ES-I3 (cell line): ENCODE results near the gene ARSK.
"Not testable (repeated sequence)": the region's sequence is repeated elsewhere in the genome, so short reads cannot be mapped to it uniquely, and the experiment has no call there.

Experiments
- H3K36me3 ChIP-seq: 2 replicates; pipeline ENCODE4 v1.6.1; 2013; ENCODE audit warnings: mild to moderate bottlenecking, low read length, control low read depth, moderate library complexity; ENCODE audit not compliant: insufficient read depth
- H3K4me1 ChIP-seq: 2 replicates; pipeline ENCODE4 v1.6.1; 2013; ENCODE audit warnings: mild to moderate bottlenecking, control low read depth, low read length; ENCODE audit not compliant: insufficient read depth
- H3K9ac ChIP-seq: 2 replicates; pipeline ENCODE4 v1.6.1; 2013; ENCODE audit warnings: low read depth, mild to moderate bottlenecking, low read length, moderate library complexity
- H3K9me3 ChIP-seq: 2 replicates; pipeline ENCODE4 v1.6.1; 2013; ENCODE audit warnings: mild to moderate bottlenecking, low read length, moderate library complexity; ENCODE audit not compliant: control insufficient read depth, insufficient read depth

ARSK gene

GRCh38 chr5:95638632-95639031, 83.7 kb downstream of the ARSK start:
- Histone ChIP-seq H3K9ac (no peak overlapping the region), H3K4me1 (no peaks in the 10 kb centered on the region), H3K36me3 (no peaks in the 10 kb centered on the region), H3K9me3 (no peaks in the 10 kb centered on the region)

- H3K9ac ChIP-seq: no peak overlapping the region
- H3K9me3 ChIP-seq: no peaks in the 10 kb centered on the region
- no peaks in the 10 kb centered on the region for H3K4me1 ChIP-seq
- no peaks in the 10 kb centered on the region for H3K36me3 ChIP-seq
Measured at GRCh38 chr5:95641741-95642220, 86.9 kb downstream of the ARSK start.

GRCh38 chr5:95643152-95643551, 88.3 kb downstream of the ARSK start:
- Histone ChIP-seq H3K9ac (no peak overlapping the region), H3K9me3 (no peaks in the 10 kb centered on the region), H3K4me1 (peaks cover 7% of the 10 kb centered on the region; the same call in 1 of the 2 replicates)

GRCh38 chr5:95644351-95645042, 89.6 kb downstream of the ARSK start:
- Histone ChIP-seq H3K9ac (no peak overlapping the region), H3K9me3 (no peaks in the 10 kb centered on the region), H3K36me3 (no peaks in the 10 kb centered on the region), H3K4me1 (peaks cover 7% of the 10 kb centered on the region; the same call in 1 of the 2 replicates)

More at GRCh38 chr5:95643152-95643551, 88.3 kb downstream of the ARSK start:
- H3K36me3 ChIP-seq: no peaks in the 10 kb centered on the region

GRCh38 chr5:95646226-95646568, 91.3 kb downstream of the ARSK start:
- not testable (repeated sequence) for H3K9me3 ChIP-seq, H3K4me1 ChIP-seq, H3K36me3 ChIP-seq
- H3K9ac ChIP-seq: peak overlapping the region; percentile 77; the same call in 1 of the 2 replicates

GRCh38 chr5:95646569-95647431, 91.9 kb downstream of the ARSK start, which contains the start of gene RFESD:
TSS of gene RFESD (plus strand) at chr5:95646777. CDS start at chr5:95652272, 5,495 bp downstream.
- no peaks in the 10 kb centered on the region for H3K9me3 ChIP-seq
- H3K4me1 ChIP-seq: peaks cover 7% of the 10 kb centered on the region; the same call in 1 of the 2 replicates
- H3K9ac ChIP-seq: peak within 1 kb of the TSS; percentile 77
- no peaks in the 10 kb centered on the region for H3K36me3 ChIP-seq

- H3K4me1 ChIP-seq: peaks cover 7% of the 10 kb centered on the region; the same call in 1 of the 2 replicates
- H3K9me3 ChIP-seq: no peaks in the 10 kb centered on the region
- H3K36me3 ChIP-seq: no peaks in the 10 kb centered on the region
- no peak overlapping the region for H3K9ac ChIP-seq
Measured at GRCh38 chr5:95647886-95648860, 93.3 kb downstream of the ARSK start.

- no peak overlapping the region for H3K9ac ChIP-seq
- H3K36me3 ChIP-seq: no peaks in the 10 kb centered on the region
- H3K9me3 ChIP-seq: no peaks in the 10 kb centered on the region
- H3K4me1 ChIP-seq: peaks cover 7% of the 10 kb centered on the region; the same call in 1 of the 2 replicates
Measured at GRCh38 chr5:95649274-95649673, 94.4 kb downstream of the ARSK start.

- Histone ChIP-seq H3K9ac (no peak overlapping the region), H3K4me1 (peaks cover 7% of the 10 kb centered on the region; the same call in 1 of the 2 replicates), H3K9me3 (no peaks in the 10 kb centered on the region), H3K36me3 (no peaks in the 10 kb centered on the region)
Measured at GRCh38 chr5:95649842-95650620, 95.1 kb downstream of the ARSK start.

- Histone ChIP-seq H3K9ac (no peak overlapping the region), H3K36me3 (no peaks in the 10 kb centered on the region), H3K4me1 (0 out of 2 replicates have a peak, but pooled peaks cover under 1% of the 10 kb centered on the region), H3K9me3 (no peaks in the 10 kb centered on the region)
Measured at GRCh38 chr5:95652849-95653248, 97.9 kb downstream of the ARSK start.

GRCh38 chr5:95654196-95654595, 99.3 kb downstream of the ARSK start:
- Histone ChIP-seq H3K36me3 (no peaks in the 10 kb centered on the region), H3K9ac (no peak overlapping the region), H3K9me3 (no peaks in the 10 kb centered on the region), H3K4me1 (no peaks in the 10 kb centered on the region)
